ENCODE measurements around the gene CDC42BPA.
"Not testable (repeated sequence)": the region's sequence is repeated elsewhere in the genome, so short reads cannot be mapped to it uniquely, and the experiment has no call there.

The CDC42BPA gene

GRCh38 chr1:227002531-227003049 lies 315.7 kb downstream of the CDC42BPA start:
- DNase-seq: no peak

- not testable (repeated sequence) for DNase-seq
Observed at GRCh38 chr1:226999579-226999978, 318.7 kb downstream of the CDC42BPA start.

- DNase-seq: no peak
Observed at GRCh38 chr1:226995365-226996332, 322.6 kb downstream of the CDC42BPA start.

- peak in 4 of 58 donors; percentile 37 to 49 (median 40) for DNase-seq
Observed at GRCh38 chr1:226994586-226995364, 323.5 kb downstream of the CDC42BPA start.

- no peak for DNase-seq
Observed at GRCh38 chr1:226993814-226994585, 324.3 kb downstream of the CDC42BPA start.

- DNase-seq: no peak
Observed at GRCh38 chr1:226991920-226992319, 326.4 kb downstream of the CDC42BPA start.

GRCh38 chr1:226990133-226990716 lies 328.1 kb downstream of the CDC42BPA start:
- no peak for DNase-seq

- no peak for DNase-seq
Observed at GRCh38 chr1:226989085-226989920, 329.0 kb downstream of the CDC42BPA start.

GRCh38 chr1:226988334-226988666 lies 330.0 kb downstream of the CDC42BPA start:
- peak in 9 of 58 donors; percentile 27 to 50 (median 40) for DNase-seq

GRCh38 chr1:226987623-226988333 lies 330.5 kb downstream of the CDC42BPA start:
- DNase-seq: no peak

GRCh38 chr1:226987179-226987536 lies 331.1 kb downstream of the CDC42BPA start:
- DNase-seq: no peak

GRCh38 chr1:226986496-226987178 lies 331.7 kb downstream of the CDC42BPA start:
- DNase-seq: no peak

- DNase-seq: peak in 2 of 58 donors; percentile 26 to 49
Observed at GRCh38 chr1:226985839-226986463, 332.3 kb downstream of the CDC42BPA start.

- DNase-seq: no peak
Observed at GRCh38 chr1:226985239-226985838, 333.0 kb downstream of the CDC42BPA start.

GRCh38 chr1:226984521-226985238 lies 333.6 kb downstream of the CDC42BPA start:
- DNase-seq: no peak

- no peak for DNase-seq
Observed at GRCh38 chr1:226983992-226984364, 334.3 kb downstream of the CDC42BPA start.
